ENCODE data around the gene PARP8. TPM values are rescaled to one million over a fixed set of nuclear protein-coding genes. Genes with fewer than 3 reads are reported as not detected.

Gene PARP8
- total and polyA plus RNA-seq, 7 experiments from 2014 or later, result 45.7 to 188 (median 121) TPM

- Mint-ChIP-seq H3K9me3 (no peaks in the 10 kb centered on the region), H3K4me1 (peaks cover 8 to 39% (median 29%) of the 10 kb centered on the region in 7 donors), H3K36me3 (peaks cover 0 to 6% (median 0%) of the 10 kb centered on the region in 5 donors), H3K27me3 (no peaks in the 10 kb centered on the region), H3K27ac (peak overlapping the region in 5 of 9 donors; percentile 8 to 85 (median 25)), H3K4me3 (peak overlapping the region in 3 of 10 donors; percentile 1 to 49 (median 25))
- peaks cover 0 to 6% of the 10 kb centered on the region in 2 donors for H3K4me1 ChIP-seq (ENCODE audit: control insufficient read depth in 2 of 2, insufficient read depth in 2 of 2, low read length in 2 of 2)
- intact Hi-C loops (cut with micrococcal nuclease), result no loop called here
- no peaks in the 10 kb centered on the region for H3K9me3 ChIP-seq (ENCODE audit: control insufficient read depth in 2 of 3, low read length in 3 of 3)
- no peak overlapping the region for H3K4me3 ChIP-seq (ENCODE audit: low read length)
- DNase-seq (no peak), ATAC-seq (peak; percentile 60)
- H3K27me3 ChIP-seq (ENCODE audit: control insufficient read depth in 2 of 2, insufficient read depth in 2 of 2, low read length in 2 of 2), result no peaks in the 10 kb centered on the region
- H3K27ac ChIP-seq (ENCODE audit: low read depth, low read length), result no peak overlapping the region
- no peaks in the 10 kb centered on the region for H3K36me3 ChIP-seq (ENCODE audit: control insufficient read depth in 2 of 3, insufficient read depth in 3 of 3, low read length in 3 of 3)
- ChIA-PET CTCF (no interaction called here), POLR2A (no interaction called here)
Measured at GRCh38 chr5:50653946-50654345, 12.5 kb upstream of the PARP8 start.

- H3K36me3 Mint-ChIP-seq, result peaks cover 0 to 7% (median 2%) of the 10 kb centered on the region in 5 donors
- no peak for DNase-seq
- no peaks in the 10 kb centered on the region for H3K27me3 Mint-ChIP-seq
- no peaks in the 10 kb centered on the region for H3K27me3 ChIP-seq (ENCODE audit: control insufficient read depth in 2 of 2, insufficient read depth in 2 of 2, low read length in 2 of 2)
- intact Hi-C loops (cut with micrococcal nuclease), result no loop called here
- peaks cover 0 to 2% (median 0%) of the 10 kb centered on the region in 11 donors for H3K9me3 Mint-ChIP-seq
- POLR2A ChIA-PET, result no interaction called here
- CTCF ChIA-PET, result interaction anchor here (0.7 kb wide), 1 partner anchor 272 kb away, joined by 3 read pairs; no protein-coding TSS in a partner anchor
- no peak for ATAC-seq
- no peaks in the 10 kb centered on the region for H3K9me3 ChIP-seq (ENCODE audit: control insufficient read depth in 2 of 3, low read length in 3 of 3)
- H3K4me1 ChIP-seq (ENCODE audit: control insufficient read depth in 2 of 2, insufficient read depth in 2 of 2, low read length in 2 of 2), result peaks cover 0 to 6% of the 10 kb centered on the region in 2 donors
- H3K4me3 Mint-ChIP-seq, result peak overlapping the region in 2 of 10 donors; percentile 16 to 23
- no peak overlapping the region for H3K27ac ChIP-seq (ENCODE audit: low read depth, low read length)
- peaks cover 8 to 33% (median 23%) of the 10 kb centered on the region in 7 donors for H3K4me1 Mint-ChIP-seq
- peak overlapping the region in 4 of 9 donors; percentile 24 to 48 (median 46) for H3K27ac Mint-ChIP-seq
- H3K36me3 ChIP-seq (ENCODE audit: control insufficient read depth in 2 of 3, insufficient read depth in 3 of 3, low read length in 3 of 3), result no peaks in the 10 kb centered on the region
- H3K4me3 ChIP-seq (ENCODE audit: low read length), result no peak overlapping the region
Measured at GRCh38 chr5:50655067-50655809, 11.2 kb upstream of the PARP8 start.

GRCh38 chr5:50655810-50656205 is 10.6 kb upstream of the PARP8 start:
- Histone ChIP-seq H3K4me1 (ENCODE audit: control insufficient read depth in 2 of 2, insufficient read depth in 2 of 2, low read length in 2 of 2) (peaks cover 0 to 6% of the 10 kb centered on the region in 2 donors), H3K27ac (ENCODE audit: low read depth, low read length) (no peak overlapping the region), H3K36me3 (ENCODE audit: control insufficient read depth in 2 of 3, insufficient read depth in 3 of 3, low read length in 3 of 3) (no peaks in the 10 kb centered on the region), H3K4me3 (ENCODE audit: low read length) (no peak overlapping the region), H3K27me3 (ENCODE audit: control insufficient read depth in 2 of 2, insufficient read depth in 2 of 2, low read length in 2 of 2) (no peaks in the 10 kb centered on the region), H3K9me3 (ENCODE audit: control insufficient read depth in 2 of 3, low read length in 3 of 3) (no peaks in the 10 kb centered on the region)
- Mint-ChIP-seq H3K4me1 (peaks cover 8 to 33% (median 23%) of the 10 kb centered on the region in 7 donors), H3K36me3 (peaks cover 0 to 9% (median 4%) of the 10 kb centered on the region in 5 donors), H3K4me3 (no peak overlapping the region), H3K9me3 (peaks cover 0 to 4% (median 0%) of the 10 kb centered on the region in 11 donors), H3K27me3 (no peaks in the 10 kb centered on the region), H3K27ac (peak overlapping the region in 1 of 9 donors; percentile 48)
- CTCF ChIA-PET, result interaction anchor here (0.7 kb wide), 1 partner anchor 272 kb away, joined by 3 read pairs; no protein-coding TSS in a partner anchor
- DNase-seq (no peak), ATAC-seq (no peak)
- intact Hi-C loops (cut with micrococcal nuclease), result no loop called here
- POLR2A ChIA-PET, result no interaction called here

- ChIA-PET CTCF (no interaction called here), POLR2A (interaction anchor here (0.6 kb wide), 1 partner anchor 28 kb away, joined by 3 read pairs; no protein-coding TSS in a partner anchor)
- no peaks in the 10 kb centered on the region for H3K36me3 ChIP-seq (ENCODE audit: control insufficient read depth in 2 of 3, insufficient read depth in 3 of 3, low read length in 3 of 3)
- no peak overlapping the region for H3K27ac ChIP-seq (ENCODE audit: low read depth, low read length)
- DNase-seq (no peak), ATAC-seq (no peak)
- intact Hi-C loops (cut with micrococcal nuclease), result no loop called here
- Mint-ChIP-seq H3K36me3 (peaks cover 0 to 9% (median 4%) of the 10 kb centered on the region in 5 donors), H3K27me3 (no peaks in the 10 kb centered on the region), H3K9me3 (peaks cover 0 to 11% (median 0%) of the 10 kb centered on the region in 11 donors), H3K27ac (peak overlapping the region in 1 of 9 donors; percentile 58), H3K4me1 (peaks cover 8 to 33% (median 23%) of the 10 kb centered on the region in 7 donors), H3K4me3 (no peak overlapping the region)
- no peak overlapping the region for H3K4me3 ChIP-seq (ENCODE audit: low read length)
- peaks cover 0 to 6% of the 10 kb centered on the region in 2 donors for H3K4me1 ChIP-seq (ENCODE audit: control insufficient read depth in 2 of 2, insufficient read depth in 2 of 2, low read length in 2 of 2)
- no peaks in the 10 kb centered on the region for H3K27me3 ChIP-seq (ENCODE audit: control insufficient read depth in 2 of 2, insufficient read depth in 2 of 2, low read length in 2 of 2)
- H3K9me3 ChIP-seq (ENCODE audit: control insufficient read depth in 2 of 3, low read length in 3 of 3), result no peaks in the 10 kb centered on the region
Measured at GRCh38 chr5:50657044-50657443, 9.4 kb upstream of the PARP8 start.

GRCh38 chr5:50658246-50658645 is 8.2 kb upstream of the PARP8 start:
- peaks cover 0 to 9% (median 4%) of the 10 kb centered on the region in 5 donors for H3K36me3 Mint-ChIP-seq
- ChIA-PET CTCF (no interaction called here), POLR2A (interaction anchor here (0.5 kb wide), 1 partner anchor 66 kb away, joined by 3 read pairs; no protein-coding TSS in a partner anchor)
- no peak for ATAC-seq
- H3K36me3 ChIP-seq (ENCODE audit: control insufficient read depth in 2 of 3, insufficient read depth in 3 of 3, low read length in 3 of 3), result no peaks in the 10 kb centered on the region
- no peak overlapping the region for H3K27ac Mint-ChIP-seq
- H3K4me1 ChIP-seq (ENCODE audit: control insufficient read depth in 2 of 2, insufficient read depth in 2 of 2, low read length in 2 of 2), result peaks cover 0 to 6% of the 10 kb centered on the region in 2 donors
- H3K27me3 Mint-ChIP-seq, result no peaks in the 10 kb centered on the region
- no peaks in the 10 kb centered on the region for H3K27me3 ChIP-seq (ENCODE audit: control insufficient read depth in 2 of 2, insufficient read depth in 2 of 2, low read length in 2 of 2)
- no peak for DNase-seq
- H3K4me3 ChIP-seq (ENCODE audit: low read length), result no peak overlapping the region
- H3K9me3 ChIP-seq (ENCODE audit: control insufficient read depth in 2 of 3, low read length in 3 of 3), result no peaks in the 10 kb centered on the region
- H3K4me3 Mint-ChIP-seq, result no peak overlapping the region
- peaks cover 9 to 40% (median 23%) of the 10 kb centered on the region in 7 donors for H3K4me1 Mint-ChIP-seq
- intact Hi-C loops (cut with micrococcal nuclease), result no loop called here
- no peak overlapping the region for H3K27ac ChIP-seq (ENCODE audit: low read depth, low read length)
- H3K9me3 Mint-ChIP-seq, result peaks cover 0 to 11% (median 0%) of the 10 kb centered on the region in 11 donors

- Histone ChIP-seq H3K27ac (ENCODE audit: low read depth, low read length) (peak overlapping the region; percentile 15), H3K4me3 (ENCODE audit: low read length) (no peak overlapping the region), H3K9me3 (ENCODE audit: control insufficient read depth in 2 of 3, low read length in 3 of 3) (no peaks in the 10 kb centered on the region), H3K36me3 (ENCODE audit: control insufficient read depth in 2 of 3, insufficient read depth in 3 of 3, low read length in 3 of 3) (peaks cover 0 to 13% (median 0%) of the 10 kb centered on the region in 3 experiments), H3K27me3 (ENCODE audit: control insufficient read depth in 2 of 2, insufficient read depth in 2 of 2, low read length in 2 of 2) (no peaks in the 10 kb centered on the region), H3K4me1 (ENCODE audit: control insufficient read depth in 2 of 2, insufficient read depth in 2 of 2, low read length in 2 of 2) (peaks cover 11 to 20% of the 10 kb centered on the region in 2 donors)
- ATAC-seq, result no peak
- peak overlapping the region in 8 of 9 donors; percentile 69 to 100 (median 84) for H3K27ac Mint-ChIP-seq
- peak overlapping the region in 1 of 10 donors; percentile 29 for H3K4me3 Mint-ChIP-seq
- intact Hi-C loops (cut with micrococcal nuclease), result loop anchor here in 1 of 2 donors (2.0 kb wide), 1 partner anchor 71 kb away; no protein-coding TSS in a partner anchor
- peaks cover 0 to 22% (median 0%) of the 10 kb centered on the region in 11 donors for H3K9me3 Mint-ChIP-seq
- H3K36me3 Mint-ChIP-seq, result peaks cover 0 to 16% (median 0%) of the 10 kb centered on the region in 5 donors
- DNase-seq, result no peak
- peaks cover 0 to 2% (median 0%) of the 10 kb centered on the region in 5 donors for H3K27me3 Mint-ChIP-seq
- peaks cover 17 to 45% (median 34%) of the 10 kb centered on the region in 7 donors for H3K4me1 Mint-ChIP-seq
- ChIA-PET POLR2A (interaction anchor here (0.6 kb wide), 1 partner anchor 87 kb away, joined by 3 read pairs; no protein-coding TSS in a partner anchor), CTCF (no interaction called here)
Measured at GRCh38 chr5:50663636-50664035, 2.8 kb upstream of the PARP8 start.

Data from naive thymus-derived CD4-positive, alpha-beta T cell (primary cell).